SW 1271 (cell line): ENCODE data around the gene CNOT9.

Experiments
- DNase-seq, 2 experiments: peaks; one replicate each; lab custom pipeline; 2025; lab: John Stamatoyannopoulos, UW

The CNOT9 gene

DNA sequence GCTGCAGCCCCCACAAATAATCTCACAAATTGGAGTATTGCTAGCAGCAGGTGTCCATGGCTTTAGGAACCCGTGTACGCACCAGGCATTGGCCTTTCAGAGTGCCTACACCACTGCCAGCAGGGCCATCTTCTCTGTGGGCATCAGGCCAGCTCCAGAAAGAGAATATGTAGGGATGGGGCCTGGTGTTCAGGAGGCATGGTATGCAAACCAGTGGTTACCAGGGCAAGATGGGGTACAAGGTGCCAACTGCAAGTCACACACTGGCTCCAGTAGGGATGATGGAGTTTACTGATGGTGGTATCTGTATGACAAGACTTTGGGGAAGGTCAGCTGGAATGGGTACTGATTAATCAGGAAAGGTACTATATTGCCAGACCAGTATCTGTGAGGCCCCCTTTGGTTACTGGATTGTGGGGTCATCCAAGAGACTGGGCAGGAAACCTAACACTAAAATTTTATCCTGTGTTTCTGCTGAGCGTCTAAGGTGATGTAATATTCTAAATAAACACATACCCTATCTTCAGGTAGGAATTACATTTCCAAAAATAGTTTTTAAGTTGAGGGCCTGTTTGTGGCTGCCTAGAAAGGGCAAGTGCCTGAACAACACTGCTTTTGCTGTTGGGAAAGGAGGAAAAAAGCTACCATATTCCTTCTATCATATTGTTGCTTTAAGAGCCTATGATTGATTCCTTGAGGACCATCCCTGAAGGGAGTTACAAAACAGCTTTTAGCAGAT, 9.0 kb downstream of the CNOT9 start:
- DNase-seq, result no peak

DNA sequence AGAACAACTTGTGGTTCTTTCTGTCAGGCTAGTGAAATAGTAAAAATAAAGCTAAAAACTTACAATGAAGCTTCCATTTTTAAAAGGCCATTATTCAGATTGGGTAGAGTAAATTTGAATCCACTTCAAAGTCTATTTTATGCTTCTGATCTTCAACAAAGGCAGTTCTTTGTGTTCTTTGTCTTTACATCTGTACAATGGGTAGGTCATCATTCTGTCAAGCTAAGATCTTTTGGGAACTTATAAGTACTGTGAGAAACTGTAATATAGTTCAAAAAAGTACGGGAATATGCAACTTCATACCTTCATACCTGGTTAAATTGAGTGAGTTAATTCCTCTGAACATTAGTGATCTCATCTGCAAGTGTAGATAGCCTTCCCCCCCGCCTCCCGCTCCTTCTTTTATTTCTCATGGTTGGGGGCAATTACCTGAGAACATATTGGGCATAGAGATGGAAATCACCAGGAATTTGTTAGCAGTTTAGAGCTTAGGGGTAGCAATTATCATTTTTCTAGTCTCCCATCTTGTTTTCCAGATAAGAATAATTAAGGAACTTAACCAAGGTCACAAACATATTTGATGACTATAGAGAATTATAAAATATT, 9.7 kb downstream of the CNOT9 start:
- DNase-seq, result no peak

DNA sequence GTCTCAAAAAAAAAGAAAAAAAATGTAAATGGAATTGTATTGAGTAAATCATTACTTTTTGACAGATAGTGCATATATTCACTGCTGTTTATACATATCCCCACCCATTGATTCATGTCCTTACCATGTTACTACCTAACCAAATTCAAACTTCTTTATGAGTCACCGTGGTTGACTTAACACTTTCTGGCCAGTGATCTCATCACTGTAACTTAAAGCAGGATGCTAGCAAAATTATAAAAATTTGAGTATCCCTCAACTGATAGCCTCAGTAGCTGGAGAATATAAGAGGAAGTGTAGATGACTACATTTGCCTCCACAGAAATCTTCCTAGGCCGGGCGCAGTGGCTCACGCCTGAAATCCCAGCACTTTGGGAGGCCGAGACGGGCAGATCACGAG, 13.4 kb downstream of the CNOT9 start:
- DNase-seq, result peak; percentile 18 to 37

DNA sequence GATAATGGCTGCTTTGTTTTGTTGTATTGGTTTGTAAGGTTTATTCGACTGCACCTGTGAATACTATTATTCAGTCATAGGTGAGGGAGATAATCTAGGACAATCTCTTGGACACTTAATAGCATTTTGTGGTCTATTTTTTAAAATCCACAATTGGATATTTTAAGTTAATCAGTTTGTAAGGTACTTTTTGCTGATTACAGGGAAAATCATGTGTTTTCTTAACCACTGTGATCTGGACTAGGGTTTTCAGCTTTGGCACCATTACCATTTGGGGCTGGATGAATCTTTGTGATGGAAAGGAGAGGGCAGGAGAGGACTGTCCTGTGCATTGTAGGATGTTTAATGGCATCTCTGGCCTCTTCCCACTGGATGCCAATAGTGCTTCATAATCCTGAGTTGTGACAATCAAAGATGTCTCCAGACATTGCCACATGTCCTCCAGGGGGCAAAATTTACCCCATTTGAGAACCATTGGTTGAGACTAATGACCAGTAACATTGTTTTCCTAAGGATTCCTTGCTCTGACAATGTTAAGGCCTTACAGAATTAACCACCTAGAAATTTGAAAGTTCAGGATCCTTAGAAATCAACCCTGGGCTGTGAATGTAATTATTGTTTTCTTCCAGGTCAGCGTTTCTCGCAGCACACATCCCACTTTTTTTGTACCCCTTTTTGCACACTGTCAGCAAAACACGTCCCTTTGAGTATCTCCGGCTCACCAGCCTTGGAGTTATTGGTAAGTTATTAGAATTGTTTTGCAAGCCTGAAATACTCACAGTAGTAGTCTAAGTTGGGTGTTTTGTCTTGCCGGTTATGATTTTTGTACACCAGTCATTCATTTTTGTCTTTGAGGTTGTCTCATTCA, 15.6 kb downstream of the CNOT9 start:
- DNase-seq, result no peak

DNA sequence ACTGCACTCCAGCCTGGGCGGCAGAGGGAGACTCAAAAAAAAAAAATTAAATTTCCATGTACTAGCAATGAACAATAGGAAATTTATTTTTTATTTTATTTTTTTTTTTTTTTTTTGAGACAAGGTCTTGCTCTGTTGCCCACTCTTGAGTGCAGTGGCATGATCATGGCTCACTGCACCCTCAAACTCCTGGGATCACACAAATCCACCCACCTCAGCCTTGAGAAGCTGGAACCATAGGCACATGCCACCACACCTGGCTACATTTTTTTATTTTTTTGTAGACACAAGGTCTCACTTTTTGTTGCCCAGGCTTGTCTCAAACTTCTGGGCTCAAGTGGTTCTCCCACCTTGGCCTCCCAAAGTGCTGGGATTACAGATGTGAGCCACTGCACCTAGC, 16.9 kb downstream of the CNOT9 start:
- DNase-seq, result no peak

DNA sequence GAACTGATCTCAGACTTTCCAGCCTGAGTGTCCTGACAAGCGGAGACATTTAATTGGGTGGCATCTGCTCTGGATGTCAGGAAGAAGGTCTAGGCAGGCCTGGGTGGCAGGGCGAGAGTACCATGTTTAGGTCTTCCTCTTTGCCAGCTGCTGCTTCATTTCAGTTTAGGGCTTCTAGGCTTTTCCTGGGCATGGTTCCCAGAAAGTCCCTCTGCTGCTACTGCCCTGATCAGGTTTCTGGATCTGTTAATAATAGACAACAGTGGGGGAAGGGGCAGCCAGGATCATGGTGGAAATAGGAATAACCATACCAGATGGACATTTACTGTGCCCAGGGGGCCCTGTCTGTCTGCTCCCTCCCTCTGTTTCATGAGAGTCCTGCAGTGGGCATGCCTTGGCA, 36.8 kb downstream of the CNOT9 start:
- no peak for DNase-seq

DNA sequence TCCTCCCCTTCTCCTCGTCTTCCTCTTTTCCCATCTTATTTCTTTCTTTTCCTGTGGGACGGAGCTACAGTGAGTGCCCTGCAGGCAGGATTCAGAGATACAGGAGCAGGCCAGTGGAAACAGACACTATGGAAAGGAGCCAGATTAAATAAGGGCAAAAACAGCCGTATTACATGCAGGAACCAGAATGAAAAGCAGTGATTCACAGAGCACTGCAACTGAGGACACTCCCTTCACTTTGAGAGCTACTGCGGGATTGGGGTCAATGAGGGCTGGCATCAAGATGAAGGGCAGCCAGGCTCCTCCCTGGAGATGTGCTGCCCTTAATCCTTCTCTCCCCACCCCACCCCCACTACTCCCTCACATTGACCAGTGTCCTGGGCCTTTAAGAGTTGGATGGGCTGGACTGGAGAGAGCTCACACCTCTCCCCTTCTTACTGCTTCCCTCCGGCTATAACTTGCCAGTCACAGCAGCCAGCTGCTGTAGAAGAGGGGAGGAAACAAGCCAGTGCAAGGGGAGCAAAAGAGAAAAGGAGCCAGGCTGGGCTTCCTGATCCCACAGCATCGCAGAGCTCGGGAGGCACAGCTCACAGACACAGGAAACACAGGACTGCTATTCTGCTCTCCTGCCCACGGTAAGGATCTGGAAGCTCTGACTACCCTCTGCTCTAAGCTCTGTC, 38.9 kb downstream of the CNOT9 start, which contains the start of gene PLCD4:
Gene PLCD4, plus strand, starts transcription at position 464 of the 680 bp plus-strand sequence. CDS start 7,841 bp downstream, outside the sequence.
- DNase-seq, result no peak

DNA sequence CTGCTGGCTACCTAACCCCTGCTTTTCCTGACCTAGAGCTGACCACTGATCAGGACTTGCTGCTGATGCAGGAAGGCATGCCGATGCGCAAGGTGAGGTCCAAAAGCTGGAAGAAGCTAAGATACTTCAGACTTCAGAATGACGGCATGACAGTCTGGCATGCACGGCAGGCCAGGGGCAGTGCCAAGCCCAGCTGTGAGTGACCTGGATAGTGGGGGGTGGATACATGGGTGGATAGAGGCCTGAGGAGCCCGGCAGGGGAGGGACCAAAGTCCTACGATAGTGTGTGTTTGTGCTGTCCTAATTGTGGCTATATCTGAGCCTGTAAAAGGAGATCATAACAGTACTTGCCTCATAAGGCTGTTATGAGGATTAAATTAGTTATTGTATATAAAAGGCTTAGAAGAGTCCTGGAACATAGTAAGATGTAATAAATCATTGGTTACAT, 47.3 kb downstream of the CNOT9 start:
- no peak for DNase-seq

DNA sequence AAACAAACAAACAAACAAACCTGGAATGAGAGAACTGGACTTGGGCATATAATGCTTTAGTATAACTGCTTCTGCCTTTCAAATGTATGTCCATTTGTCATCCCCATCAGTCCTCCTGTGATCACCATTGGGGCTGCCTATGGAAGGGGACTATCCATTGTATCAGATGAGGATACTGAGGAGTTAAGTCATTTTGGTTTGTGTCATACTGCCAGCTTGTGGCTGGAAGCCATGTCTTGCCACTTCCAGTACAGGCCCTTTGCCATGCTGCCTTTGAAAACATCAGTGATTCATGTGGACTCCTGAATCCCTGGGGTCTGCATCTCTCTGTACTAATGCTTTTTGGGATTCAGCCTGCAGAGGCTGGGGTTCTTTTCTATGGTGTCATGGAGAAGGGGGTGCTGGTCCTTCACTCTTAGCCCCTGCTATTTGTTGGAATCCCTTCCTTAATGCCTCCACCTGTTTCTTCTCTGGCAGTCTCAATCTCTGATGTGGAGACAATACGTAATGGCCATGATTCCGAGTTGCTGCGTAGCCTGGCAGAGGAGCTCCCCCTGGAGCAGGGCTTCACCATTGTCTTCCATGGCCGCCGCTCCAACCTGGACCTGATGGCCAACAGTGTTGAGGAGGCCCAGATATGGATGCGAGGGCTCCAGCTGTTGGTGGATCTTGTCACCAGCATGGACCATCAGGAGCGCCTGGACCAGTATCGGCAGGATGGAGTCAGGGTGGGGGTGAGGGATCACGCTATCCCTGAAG, 49.6 kb downstream of the CNOT9 start:
- no peak for DNase-seq

DNA sequence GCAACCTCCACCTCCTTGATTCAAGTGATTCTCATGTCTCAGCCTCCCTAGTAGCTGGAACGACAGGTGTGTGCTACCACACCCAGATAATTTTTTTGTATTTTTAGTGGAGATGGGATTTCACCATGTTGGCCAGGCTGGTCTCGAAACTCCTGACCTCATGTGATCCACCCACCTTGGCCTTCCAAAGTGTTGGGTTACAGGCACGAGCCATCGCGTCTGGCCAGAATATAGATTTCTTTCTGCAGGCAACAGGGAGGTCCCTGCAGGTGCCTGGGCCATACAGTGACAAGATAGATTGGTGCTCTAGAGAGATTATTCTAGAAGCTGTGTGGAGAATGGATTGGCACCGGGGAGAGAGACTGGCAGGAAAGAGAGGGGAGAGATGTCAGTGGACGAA, 52.4 kb downstream of the CNOT9 start:
- DNase-seq, result no peak

DNA sequence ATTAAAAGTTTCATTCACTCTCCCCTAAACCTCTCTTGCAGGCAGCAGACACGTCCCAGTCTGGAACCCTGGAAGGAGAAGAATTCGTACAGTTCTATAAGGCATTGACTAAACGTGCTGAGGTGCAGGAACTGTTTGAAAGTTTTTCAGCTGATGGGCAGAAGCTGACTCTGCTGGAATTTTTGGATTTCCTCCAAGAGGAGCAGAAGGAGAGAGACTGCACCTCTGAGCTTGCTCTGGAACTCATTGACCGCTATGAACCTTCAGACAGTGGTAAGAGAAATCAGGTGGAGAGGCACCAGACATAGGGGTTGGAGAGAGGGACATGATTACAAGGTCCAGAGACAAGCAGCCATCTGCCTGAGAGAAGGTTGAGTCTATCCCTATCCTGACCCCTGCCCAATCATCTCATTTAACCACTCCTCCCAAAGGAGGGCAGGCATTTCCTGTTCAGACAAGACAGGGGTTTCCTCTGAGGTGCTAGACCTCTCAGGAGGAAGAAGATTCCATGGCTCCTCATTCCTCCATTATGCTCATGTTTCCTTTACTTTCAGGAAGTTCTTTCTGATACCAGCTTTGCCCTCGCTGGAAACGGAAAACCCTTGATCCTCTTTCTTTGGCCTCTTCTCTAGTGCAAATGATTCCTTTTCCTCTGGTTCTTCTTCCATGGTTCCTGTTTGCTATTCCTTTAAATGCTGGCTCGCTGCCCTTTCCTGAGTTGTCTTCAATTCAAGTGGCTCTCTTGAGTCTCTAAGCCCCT, 54.1 kb downstream of the CNOT9 start:
- no peak for DNase-seq

DNA sequence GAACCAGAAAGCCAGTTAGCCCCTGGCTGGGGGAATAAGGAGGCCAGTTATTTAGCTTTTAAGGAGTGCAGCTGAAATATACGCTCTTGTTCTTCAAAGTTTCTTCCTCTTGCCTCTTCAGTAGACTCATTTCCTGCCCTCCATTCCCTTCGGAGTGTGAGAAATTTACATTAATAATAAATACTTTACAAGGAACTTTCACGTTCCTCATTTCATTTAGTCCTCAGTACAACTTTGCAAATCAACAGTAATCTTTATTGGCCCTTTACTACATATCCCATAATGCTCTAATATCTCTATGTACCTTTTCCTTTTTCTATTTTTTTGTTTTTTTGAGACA, 54.7 kb downstream of the CNOT9 start:
- no peak for DNase-seq

DNA sequence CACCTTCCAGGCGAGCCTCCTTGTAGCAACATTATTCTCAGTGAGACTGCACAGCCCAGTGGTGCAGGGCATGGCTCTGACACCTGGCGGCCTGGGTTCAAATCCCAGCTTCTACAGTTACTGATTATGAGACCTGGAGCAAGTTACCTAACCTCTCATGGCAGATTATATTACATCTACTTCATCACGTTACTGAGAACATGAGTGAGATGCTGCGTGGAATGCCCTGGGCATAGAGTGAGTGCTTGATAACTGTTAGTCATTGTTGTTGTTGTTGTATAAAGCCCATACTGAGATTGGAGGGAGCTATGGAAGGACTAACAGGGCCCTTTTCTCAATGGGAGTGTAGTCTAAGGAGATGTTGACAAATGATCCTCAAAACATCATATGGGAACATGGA, 57.7 kb downstream of the CNOT9 start:
- DNase-seq, result no peak

DNA sequence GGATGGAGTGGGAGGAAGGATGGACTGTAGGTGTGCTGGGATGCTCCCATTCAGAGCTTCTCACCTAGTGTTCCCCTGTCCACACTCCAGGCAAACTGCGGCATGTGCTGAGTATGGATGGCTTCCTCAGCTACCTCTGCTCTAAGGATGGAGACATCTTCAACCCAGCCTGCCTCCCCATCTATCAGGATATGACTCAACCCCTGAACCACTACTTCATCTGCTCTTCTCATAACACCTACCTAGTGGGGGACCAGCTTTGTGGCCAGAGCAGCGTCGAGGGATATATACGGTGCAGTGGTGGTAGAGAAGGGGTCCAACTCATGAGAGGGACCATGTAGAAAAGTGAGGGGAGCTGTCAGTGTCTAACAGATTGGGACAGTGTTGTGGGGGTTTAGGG, 59.3 kb downstream of the CNOT9 start:
- DNase-seq, result no peak

DNA sequence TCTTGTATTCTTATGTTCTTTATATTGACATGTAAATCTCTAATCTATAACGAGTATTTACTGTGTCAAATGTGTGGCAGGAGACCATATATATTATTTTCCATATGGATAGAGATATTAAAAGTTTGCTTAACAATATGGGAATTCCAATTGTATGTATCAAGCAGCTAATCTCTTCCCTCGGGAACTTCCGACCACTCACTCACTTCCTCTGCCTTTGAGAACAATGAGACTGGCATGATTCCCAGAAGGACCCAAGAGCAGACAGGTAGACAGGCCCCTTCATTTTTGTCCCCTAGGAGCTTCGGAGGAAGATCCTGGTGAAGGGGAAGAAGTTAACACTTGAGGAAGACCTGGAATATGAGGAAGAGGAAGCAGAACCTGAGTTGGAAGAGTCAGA, 63.2 kb downstream of the CNOT9 start:
- DNase-seq, result peak in 1 of 2 experiments; percentile 32

DNA sequence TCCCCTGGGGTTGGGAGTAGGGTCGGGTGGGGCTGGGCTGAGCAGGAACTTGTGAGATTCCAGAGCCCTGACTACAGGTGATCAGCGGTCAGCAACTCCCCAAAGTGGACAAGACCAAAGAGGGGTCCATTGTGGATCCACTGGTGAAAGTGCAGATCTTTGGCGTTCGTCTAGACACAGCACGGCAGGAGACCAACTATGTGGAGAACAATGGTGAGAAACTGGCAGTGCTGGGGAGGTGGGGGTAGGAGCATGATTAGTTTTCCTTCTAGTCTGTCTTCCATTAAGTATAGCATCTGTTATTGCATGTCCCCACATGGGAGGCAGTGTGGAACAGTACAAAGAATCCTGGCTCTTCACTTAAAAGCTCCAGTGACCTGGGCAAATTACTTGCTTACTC, 67.1 kb downstream of the CNOT9 start:
- no peak for DNase-seq

DNA sequence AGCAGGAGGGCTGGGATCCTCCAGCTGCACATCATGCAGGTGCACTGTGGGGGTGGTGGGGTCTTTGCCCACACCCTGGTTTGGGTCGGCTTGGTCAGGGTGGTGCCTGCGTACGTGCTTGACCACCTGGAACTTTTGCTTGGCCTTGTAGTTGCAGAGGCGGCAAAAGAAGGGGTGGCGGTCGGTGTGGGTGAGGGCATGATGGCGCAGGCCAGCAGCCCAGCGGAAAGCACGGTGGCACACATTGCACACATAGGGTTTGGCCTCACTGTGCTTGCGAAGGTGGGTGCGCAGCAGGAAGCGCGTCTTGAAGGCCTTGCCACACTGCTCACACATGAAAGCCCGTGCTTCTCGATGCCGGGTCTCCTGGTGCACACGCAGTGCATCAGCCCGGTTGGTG, 69.7 kb downstream of the CNOT9 start:
- DNase-seq, result no peak

DNA sequence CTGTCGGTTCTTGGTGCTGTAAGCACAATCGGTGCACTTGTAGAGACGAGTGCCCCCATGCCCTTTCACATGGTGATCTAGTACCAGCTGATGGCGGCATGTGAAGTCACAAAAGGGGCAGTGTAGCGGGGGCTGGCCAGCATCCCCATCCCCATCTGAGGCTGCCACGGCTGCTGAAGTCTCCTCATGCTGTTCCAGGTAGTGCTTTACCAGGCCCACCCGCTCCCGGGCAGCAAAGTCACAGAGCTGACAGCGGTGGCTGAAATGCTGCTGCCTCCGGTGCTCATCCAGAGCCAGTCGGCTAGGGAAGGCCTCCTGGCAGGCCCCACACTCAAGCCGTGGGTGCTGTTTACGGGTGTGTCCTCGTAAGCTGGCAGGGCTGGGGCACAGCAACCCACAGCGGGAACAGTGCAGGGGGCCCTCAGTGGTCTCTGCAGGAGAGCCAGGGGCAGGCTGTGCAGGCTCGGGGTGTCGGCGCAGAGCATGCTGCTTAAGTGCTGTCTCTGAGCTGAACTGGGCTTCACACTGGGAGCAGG, 73.5 kb downstream of the CNOT9 start:
- no peak for DNase-seq

DNA sequence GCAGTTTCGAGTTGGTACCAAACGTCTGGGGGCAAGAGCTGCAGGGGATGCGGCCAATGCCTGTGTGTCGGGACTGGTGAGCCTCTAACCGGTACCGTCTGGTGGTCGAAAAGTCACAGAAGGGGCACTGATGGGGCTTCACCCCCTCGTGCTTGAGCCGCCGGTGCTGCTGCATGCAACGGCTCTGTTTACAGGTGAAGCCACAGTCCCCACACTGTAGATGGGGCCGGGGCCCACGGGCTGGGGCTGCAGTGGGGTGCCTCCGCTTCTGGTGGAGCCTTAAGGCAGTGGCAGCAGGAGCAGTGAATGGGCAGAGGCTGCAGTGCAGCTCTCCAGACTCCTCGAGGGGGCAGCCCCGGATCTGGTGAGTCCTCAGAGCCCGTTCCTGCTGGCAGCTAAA, 74.1 kb downstream of the CNOT9 start:
- no peak for DNase-seq

DNA sequence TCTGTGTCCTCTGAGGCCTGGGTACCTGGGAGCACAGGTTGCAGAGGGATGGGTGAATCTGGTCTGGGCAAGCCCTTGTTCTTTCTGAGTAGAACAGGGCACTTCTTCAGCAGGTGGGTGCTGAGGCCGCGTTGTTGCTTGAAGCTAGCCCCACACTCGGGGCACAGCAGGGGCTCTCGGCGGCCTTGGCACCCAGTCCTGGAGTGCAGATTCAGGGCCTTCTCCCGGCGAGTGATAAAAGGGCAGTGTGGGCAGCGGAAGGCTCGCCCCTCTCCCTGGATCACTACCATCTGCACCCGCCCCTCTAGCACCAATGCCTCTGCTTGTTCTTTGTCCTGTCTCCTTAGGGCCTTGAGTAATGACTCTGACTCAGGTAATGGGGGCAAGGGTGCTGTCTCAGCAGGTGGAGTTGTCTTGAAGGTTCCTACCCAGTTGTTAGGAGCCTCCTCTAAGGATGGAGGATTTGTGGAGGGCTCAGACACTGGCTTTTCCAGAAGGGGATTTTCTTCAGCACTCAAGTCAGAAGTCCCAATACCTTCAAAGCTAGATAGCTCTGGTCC, 75.2 kb downstream of the CNOT9 start:
- DNase-seq, result no peak
